IPS-20b (cell line): ENCODE data around the gene NPFF.

ENCODE experiments used
- H3K27ac ChIP-seq: one replicate; pipeline ENCODE4 v1.5.1; 2013; ENCODE audit warnings: low read length
- H3K27me3 ChIP-seq: 2 replicates; pipeline ENCODE4 v1.6.1; 2013; ENCODE audit warnings: mild to moderate bottlenecking, low read length, inconsistent platforms; ENCODE audit not compliant: insufficient read depth
- H3K36me3 ChIP-seq: 2 replicates; pipeline ENCODE4 v1.6.1; 2013; ENCODE audit warnings: low read depth, mild to moderate bottlenecking, inconsistent platforms, low read length, moderate library complexity; ENCODE audit not compliant: insufficient read depth
- H3K4me1 ChIP-seq: 2 replicates; pipeline ENCODE4 v1.6.1; 2013; ENCODE audit warnings: mild to moderate bottlenecking, control low read depth, inconsistent platforms, low read length, moderate library complexity; ENCODE audit not compliant: insufficient read depth
- H3K4me3 ChIP-seq: 2 replicates; pipeline ENCODE4 v1.5.1; 2013; ENCODE audit warnings: mild to moderate bottlenecking, low read length, inconsistent platforms
- H3K9ac ChIP-seq: 2 replicates; pipeline ENCODE4 v1.6.1; 2013; ENCODE audit warnings: low read depth, mild to moderate bottlenecking, inconsistent platforms, low read length, moderate library complexity
- H3K9me3 ChIP-seq: 2 replicates; pipeline ENCODE4 v1.6.1; 2013; ENCODE audit warnings: mild to moderate bottlenecking, low read depth, low read length, inconsistent platforms; ENCODE audit not compliant: insufficient read depth

NPFF gene

DNA sequence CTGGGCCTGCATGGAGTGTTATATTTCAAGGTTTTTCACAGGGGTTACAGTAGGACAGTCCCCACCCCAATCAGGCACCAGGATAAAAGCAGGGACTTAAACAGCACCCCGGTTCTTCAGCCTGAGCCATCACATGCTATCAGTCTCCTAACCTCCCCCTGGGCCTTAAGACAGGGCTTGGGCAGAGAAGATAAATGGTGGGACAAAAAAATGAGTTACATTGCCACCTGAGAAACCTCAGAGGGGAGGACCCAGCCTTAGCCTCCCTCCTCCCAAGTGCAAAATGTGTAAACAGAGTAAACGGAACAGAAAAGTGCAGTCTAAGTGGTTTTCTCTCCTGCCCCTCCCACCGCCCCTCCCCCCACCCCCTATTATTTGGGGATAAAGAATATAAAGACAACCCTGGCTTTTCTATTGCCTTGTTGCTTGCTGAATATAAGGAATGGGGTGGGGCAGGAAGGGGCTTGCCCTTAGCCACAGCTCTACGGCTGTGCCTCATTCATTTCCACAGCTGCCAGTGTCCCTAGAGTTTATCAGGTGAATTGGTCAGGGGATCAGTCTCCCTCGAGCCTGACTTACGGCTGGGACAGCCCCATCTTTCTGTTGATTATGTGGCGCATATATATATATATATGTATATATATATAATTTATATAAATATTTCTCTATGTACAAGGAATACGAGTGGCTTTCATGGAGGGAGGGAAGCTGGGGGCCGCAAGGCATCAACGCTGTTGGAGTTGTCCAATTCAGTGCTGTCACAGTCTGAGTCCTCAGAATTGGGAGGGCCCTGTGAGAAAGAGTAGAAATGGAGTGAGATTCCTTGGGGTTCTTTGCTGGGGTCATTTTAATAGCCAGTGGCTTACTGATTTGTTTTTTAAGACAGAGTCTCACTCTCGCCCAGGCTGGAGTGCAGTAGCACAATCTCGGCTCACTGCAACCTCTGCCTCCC, 26.5 kb downstream of the NPFF start:
- H3K36me3 ChIP-seq, result peaks cover 98% of the 10 kb centered on the region
- H3K9me3 ChIP-seq, result no peaks in the 10 kb centered on the region
- no peaks in the 10 kb centered on the region for H3K27me3 ChIP-seq

DNA sequence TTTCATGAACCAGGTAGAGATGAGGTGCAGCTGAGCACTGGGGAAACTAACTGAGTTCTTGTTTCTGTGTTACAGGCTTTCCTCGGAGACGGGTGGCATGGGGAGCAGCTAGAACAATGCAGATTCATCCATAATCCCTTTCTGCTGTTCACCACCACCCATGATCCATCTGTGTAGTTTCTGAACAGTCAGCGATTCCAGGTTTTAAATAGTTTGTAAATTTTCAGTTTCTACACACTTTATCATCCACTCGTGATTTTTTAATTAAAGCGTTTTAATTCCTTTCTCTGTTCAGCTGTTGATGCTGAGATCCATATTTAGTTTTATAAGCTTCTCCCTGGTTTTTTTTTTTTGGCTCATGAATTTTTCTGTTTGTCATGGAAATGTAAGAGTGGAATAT, 28.0 kb downstream of the NPFF start:
- Histone ChIP-seq H3K27me3 (no peaks in the 10 kb centered on the region), H3K4me1 (peaks cover 11% of the 10 kb centered on the region), H3K9ac (no peak overlapping the region), H3K36me3 (peaks cover 98% of the 10 kb centered on the region), H3K9me3 (no peaks in the 10 kb centered on the region), H3K27ac (no peak overlapping the region), H3K4me3 (no peak overlapping the region)

More for the DNA sequence above, 26.5 kb downstream of the NPFF start:
- Histone ChIP-seq H3K4me3 (no peak overlapping the region), H3K4me1 (peaks cover 11% of the 10 kb centered on the region), H3K9ac (no peak overlapping the region), H3K27ac (no peak overlapping the region)

DNA sequence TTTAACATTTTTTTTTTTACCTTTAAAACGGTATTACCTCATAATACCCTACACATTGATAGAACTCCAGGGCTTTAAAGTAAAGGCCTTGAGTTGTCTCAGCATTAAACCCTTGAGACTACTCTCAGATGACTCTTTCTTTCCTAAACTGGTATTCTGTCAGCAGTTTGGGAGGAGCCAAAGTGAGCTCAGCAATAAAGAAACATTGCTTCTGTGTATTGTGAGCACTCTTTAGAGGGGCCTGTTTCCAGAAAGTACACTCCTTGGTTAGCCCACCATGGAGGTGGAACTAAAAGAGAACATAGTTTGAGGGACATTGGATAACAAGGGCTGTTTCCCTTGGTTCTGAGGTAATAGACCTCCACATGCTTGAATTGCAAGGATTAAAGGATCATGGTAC, 28.4 kb downstream of the NPFF start:
- Histone ChIP-seq H3K27ac (no peak overlapping the region), H3K4me1 (peaks cover 11% of the 10 kb centered on the region), H3K9ac (no peak overlapping the region), H3K9me3 (no peaks in the 10 kb centered on the region), H3K4me3 (no peak overlapping the region), H3K36me3 (peaks cover 98% of the 10 kb centered on the region), H3K27me3 (no peaks in the 10 kb centered on the region)

DNA sequence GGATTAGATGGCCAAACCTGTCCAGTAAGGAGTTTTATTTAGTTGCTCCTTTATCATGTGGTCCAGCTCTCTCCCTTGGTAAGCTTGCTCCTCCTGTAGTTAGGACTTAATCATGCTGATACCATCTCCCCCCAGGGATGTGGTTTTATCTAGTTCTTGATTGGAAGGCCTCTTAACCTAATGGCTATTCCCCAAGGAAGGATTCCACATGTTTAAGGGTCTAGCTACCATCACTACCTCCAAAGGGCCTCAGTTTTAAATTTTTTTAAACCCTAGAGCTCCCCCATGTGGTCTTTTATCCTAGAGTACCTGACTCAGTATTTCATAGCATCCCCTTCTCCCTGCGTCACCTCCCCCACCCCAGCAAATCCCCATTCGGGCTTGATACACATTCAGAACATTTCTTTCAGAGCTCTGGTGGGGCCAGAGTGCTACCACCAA, 30.5 kb downstream of the NPFF start:
- Histone ChIP-seq H3K27ac (no peak overlapping the region), H3K9ac (no peak overlapping the region), H3K27me3 (no peaks in the 10 kb centered on the region), H3K36me3 (peaks cover 100% of the 10 kb centered on the region), H3K4me1 (peaks cover 11% of the 10 kb centered on the region), H3K9me3 (no peaks in the 10 kb centered on the region), H3K4me3 (no peak overlapping the region)

DNA sequence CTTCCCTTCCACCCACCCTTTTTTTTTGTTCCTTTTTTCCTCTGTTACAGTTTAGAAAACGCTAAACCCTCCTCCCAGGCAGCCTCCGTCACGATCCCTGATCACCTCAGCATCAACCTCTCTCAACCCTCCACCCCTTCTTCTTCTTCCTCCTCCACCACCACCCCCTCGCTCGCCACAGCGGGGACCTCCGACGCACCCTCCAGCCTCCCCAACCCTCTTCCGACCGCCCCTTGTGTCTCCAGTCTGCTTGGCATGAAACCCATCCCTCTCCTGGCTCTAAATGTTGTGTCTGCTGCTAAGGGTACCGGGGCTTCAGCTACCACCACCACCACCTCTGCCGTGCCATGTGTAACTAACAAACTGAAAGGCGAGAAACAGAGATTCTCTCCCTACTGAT, 32.5 kb downstream of the NPFF start:
- peaks cover 5% of the 10 kb centered on the region for H3K4me1 ChIP-seq
- no peaks in the 10 kb centered on the region for H3K27me3 ChIP-seq
- H3K27ac ChIP-seq, result no peak overlapping the region
- no peaks in the 10 kb centered on the region for H3K9me3 ChIP-seq
- H3K9ac ChIP-seq, result no peak overlapping the region
- H3K4me3 ChIP-seq, result no peak overlapping the region
- peaks cover 99% of the 10 kb centered on the region for H3K36me3 ChIP-seq

DNA sequence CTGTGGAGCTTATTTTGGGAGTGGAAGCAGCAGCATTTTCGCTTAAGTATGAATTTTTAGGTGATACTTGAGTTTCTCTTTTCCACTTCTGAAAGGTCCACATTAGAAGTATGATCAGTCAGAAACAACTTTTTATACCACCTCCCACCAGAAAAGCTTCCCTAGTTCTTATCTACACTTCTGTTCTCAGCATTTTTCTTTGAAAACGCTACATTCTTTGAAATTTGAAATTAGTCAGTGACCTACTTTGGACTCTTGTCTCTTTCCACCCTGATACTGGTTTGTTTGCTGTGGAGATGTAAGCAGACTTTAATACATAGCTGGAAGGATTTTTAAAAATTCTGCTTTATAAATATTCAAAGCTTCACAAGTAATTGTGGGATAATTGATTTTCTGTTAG, 33.2 kb downstream of the NPFF start:
- Histone ChIP-seq H3K27ac (no peak overlapping the region), H3K36me3 (peaks cover 99% of the 10 kb centered on the region), H3K9me3 (no peaks in the 10 kb centered on the region), H3K9ac (no peak overlapping the region), H3K4me1 (peaks cover 5% of the 10 kb centered on the region), H3K27me3 (no peaks in the 10 kb centered on the region), H3K4me3 (no peak overlapping the region)

DNA sequence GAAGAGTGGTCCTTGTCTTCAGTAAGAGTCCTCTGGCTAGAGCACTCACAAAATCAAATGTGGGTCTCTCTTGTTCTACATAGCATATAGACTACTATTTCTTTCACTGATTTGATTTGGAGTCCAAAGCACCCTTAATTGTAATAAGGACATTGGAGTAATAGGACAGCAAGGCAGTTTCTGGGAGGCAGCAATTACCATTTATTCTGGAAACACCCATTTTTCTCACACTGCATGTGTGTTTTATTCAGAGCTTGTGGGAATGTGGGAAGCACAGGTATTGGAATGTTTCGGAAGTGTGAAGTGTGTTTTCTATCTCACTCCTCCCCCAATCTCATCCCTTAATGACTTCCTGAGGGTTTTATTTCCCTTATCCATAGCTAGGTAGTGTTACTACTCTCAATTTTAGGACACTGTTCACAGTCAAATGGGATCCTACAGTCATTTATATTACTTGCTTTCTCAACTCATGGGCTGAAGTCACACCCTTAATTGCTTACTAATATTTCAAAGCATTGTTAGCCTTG, 35.2 kb downstream of the NPFF start:
- no peaks in the 10 kb centered on the region for H3K9me3 ChIP-seq
- H3K9ac ChIP-seq, result no peak overlapping the region
- peaks cover 99% of the 10 kb centered on the region for H3K36me3 ChIP-seq
- H3K4me3 ChIP-seq, result no peak overlapping the region
- no peak overlapping the region for H3K27ac ChIP-seq
- no peaks in the 10 kb centered on the region for H3K27me3 ChIP-seq
- peaks cover 2% of the 10 kb centered on the region; the same call in 1 of the 2 replicates for H3K4me1 ChIP-seq

DNA sequence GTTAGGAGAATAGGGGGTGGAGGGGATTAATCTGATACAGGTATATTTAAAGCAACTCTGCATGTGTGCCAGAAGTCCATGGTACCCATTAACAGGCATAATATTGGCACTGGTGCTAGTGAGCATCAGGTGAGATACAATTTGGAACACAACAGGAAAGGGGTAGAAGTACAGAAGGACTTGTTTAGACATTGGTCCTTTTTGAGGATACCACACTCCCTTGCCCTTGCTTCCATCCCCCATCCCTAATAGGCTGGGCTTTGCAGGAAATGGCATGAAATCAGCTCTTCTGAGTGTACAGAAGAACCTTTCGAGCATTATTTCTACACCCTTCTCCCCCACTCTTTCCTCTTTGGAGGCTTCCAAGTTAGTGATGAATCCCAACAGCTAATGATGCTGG, 39.0 kb downstream of the NPFF start:
- Histone ChIP-seq H3K4me3 (no peak overlapping the region), H3K4me1 (peaks cover 6% of the 10 kb centered on the region; the same call in 1 of the 2 replicates), H3K27me3 (no peaks in the 10 kb centered on the region), H3K27ac (no peak overlapping the region), H3K9me3 (no peaks in the 10 kb centered on the region), H3K9ac (no peak overlapping the region), H3K36me3 (peaks cover 99% of the 10 kb centered on the region)

DNA sequence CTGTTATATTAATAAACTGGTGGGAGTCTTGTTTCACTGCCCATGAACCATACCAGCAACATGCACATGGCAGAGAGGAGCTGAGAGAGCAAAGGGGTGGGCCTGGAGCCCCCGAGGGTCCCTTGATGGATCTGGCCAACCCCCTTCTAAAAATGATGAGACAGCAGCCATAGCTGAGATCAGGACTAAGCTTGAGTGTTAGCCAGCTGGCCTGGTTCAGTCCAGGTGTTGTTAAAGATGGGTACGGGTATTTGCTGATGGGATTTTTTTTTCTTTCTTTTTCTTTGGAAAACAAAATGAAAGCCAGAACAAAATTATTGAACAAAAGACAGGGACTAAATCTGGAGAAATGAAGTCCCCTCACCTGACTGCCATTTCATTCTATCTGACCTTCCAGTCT, 39.4 kb downstream of the NPFF start:
- peaks cover 99% of the 10 kb centered on the region for H3K36me3 ChIP-seq
- no peak overlapping the region for H3K27ac ChIP-seq
- H3K4me1 ChIP-seq, result peaks cover 6% of the 10 kb centered on the region; the same call in 1 of the 2 replicates
- H3K4me3 ChIP-seq, result no peak overlapping the region
- H3K9me3 ChIP-seq, result no peaks in the 10 kb centered on the region
- H3K9ac ChIP-seq, result no peak overlapping the region
- no peaks in the 10 kb centered on the region for H3K27me3 ChIP-seq

DNA sequence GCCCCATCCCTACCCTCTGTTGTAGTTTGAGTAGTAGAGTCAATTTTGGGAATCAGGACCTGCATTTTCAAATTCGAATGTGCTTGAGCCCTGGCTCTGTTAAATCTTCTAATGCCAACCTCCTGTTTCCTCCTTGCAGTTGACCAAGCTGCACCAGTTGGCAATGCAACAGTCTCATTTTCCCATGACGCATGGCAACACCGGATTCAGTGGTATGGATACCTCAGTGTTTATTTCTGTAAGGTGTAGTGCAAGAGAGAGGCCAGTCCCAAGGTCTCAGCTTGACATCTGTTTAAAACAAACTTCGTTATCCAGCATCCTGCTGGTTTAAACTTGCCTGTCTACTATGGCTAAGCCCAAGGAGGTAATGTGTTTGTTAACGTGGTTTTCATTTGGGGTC, 40.2 kb downstream of the NPFF start:
- peaks cover 6% of the 10 kb centered on the region; the same call in 1 of the 2 replicates for H3K4me1 ChIP-seq
- no peaks in the 10 kb centered on the region for H3K9me3 ChIP-seq
- H3K4me3 ChIP-seq, result no peak overlapping the region
- no peak overlapping the region for H3K9ac ChIP-seq
- no peaks in the 10 kb centered on the region for H3K27me3 ChIP-seq
- H3K27ac ChIP-seq, result no peak overlapping the region
- H3K36me3 ChIP-seq, result peaks cover 99% of the 10 kb centered on the region

DNA sequence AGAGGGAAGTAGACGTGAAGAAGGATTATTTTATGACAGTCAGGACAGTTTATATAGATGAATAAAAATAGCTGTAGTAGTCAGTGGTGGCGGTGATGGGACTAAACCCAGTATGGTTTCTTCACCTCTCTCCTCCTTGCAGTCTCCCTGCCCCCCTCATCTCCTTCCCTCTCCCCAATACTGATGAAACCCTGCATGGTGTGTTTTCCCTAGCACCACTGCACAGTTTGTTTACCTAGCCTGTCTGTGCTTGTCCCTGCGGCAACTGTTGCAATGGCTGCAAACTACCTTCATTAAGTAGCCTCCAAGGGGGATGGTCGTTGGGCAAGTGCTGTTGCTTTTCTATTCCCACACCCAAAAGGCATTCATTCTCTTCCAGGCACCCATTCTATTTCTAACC, 40.6 kb downstream of the NPFF start:
- no peaks in the 10 kb centered on the region for H3K27me3 ChIP-seq
- no peaks in the 10 kb centered on the region for H3K9me3 ChIP-seq
- peaks cover 99% of the 10 kb centered on the region for H3K36me3 ChIP-seq
- H3K27ac ChIP-seq, result no peak overlapping the region
- no peak overlapping the region for H3K4me3 ChIP-seq
- H3K4me1 ChIP-seq, result peaks cover 6% of the 10 kb centered on the region; the same call in 1 of the 2 replicates
- no peak overlapping the region for H3K9ac ChIP-seq

DNA sequence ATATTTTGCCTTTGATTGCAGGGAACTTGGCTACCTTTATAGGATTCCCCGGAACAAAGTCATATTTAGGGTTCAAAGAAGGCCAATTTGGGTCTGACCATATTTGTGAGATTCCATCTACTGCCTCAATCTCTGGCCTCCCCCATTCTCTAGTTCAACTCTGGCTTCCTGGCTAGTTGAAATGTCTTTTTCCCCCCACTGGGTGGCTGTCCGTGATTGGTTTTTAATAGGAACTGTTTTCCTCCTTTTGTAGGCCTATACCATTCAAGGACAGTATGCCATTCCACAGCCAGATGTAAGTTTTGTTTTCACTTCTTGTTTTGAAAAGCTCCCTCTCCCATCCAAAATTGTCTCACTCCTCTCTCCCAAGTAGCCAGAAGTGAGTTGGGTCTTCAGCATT, 41.6 kb downstream of the NPFF start:
- no peaks in the 10 kb centered on the region for H3K27me3 ChIP-seq
- no peak overlapping the region for H3K27ac ChIP-seq
- H3K4me3 ChIP-seq, result no peak overlapping the region
- peaks cover 8% of the 10 kb centered on the region; the same call in 1 of the 2 replicates for H3K4me1 ChIP-seq
- no peaks in the 10 kb centered on the region for H3K9me3 ChIP-seq
- no peak overlapping the region for H3K9ac ChIP-seq
- H3K36me3 ChIP-seq, result peaks cover 100% of the 10 kb centered on the region
